Lower leg skin (tissue), 4 donors: ENCODE results near the gene FARS2. TPM values are rescaled to one million over a fixed set of nuclear protein-coding genes. Genes with fewer than 3 reads are reported as not detected.

Source experiments
- DNase-seq, 2 donors: peaks; one replicate each; pipeline ENCODE4 v3.0.0-alpha.2; 2019; ENCODE audit warnings: low spot score in 2 of 2
- H3K4me3 ChIP-seq: fragments of 200-600 bp; sonication (generic); 2 replicates; pipeline ENCODE4 v1.5.1; 2017; ENCODE audit warnings: mild to moderate bottlenecking, low read depth; ENCODE audit not compliant: poor library complexity, severe bottlenecking
- POLR2A ChIP-seq, 2 donors: fragments of 450-650 bp; IDR thresholded peaks; one replicate each; pipeline ENCODE4 v1.6.1; 2016 to 2017; ENCODE audit warnings: antibody characterized with exemption in 2 of 2, mild to moderate bottlenecking in 1 of 2, moderate library complexity in 1 of 2
- WGBS, 2 donors: methylation state at CpG; one replicate each; pipeline ENCODE4 v1.1.5; 2018; 5-methylcytosine and 5-hydroxymethylcytosine counted together
- intact Hi-C: fragments of 100-400 bp; cut with DNase I; formaldehyde crosslinking; loops from one replicate; pipeline ENCODE4 v1.15.0; 2023; ENCODE audit warnings: low total_unique reads
- total RNA-seq, 4 donors: library from RNA; depleted of rRNA; stranded (reverse); fragments of >200 nt; gene quantifications; one replicate each; pipeline ENCODE4 v1.1.0, GENCODE V29; 2016
- TF ChIP-seq, protein P1 (sequence below), 3 donors: fragments of 450-650 bp; IDR thresholded peaks; one replicate each; pipeline ENCODE4 v1.5.1; 2016; ENCODE audit warnings: antibody characterized with exemption in 3 of 3, mild to moderate bottlenecking in 3 of 3, moderate library complexity in 2 of 3

Gene FARS2
- total RNA-seq, 4 donors from 2014 or later = 7.0 to 14.7 (median 11.1) TPM

- no peak for DNase-seq
- intact Hi-C loops = no loop called here
- no peak overlapping the region for H3K4me3 ChIP-seq
- TF ChIP-seq POLR2A (IDR thresholded peaks at IDR 0.05) = no peak
- TF ChIP-seq, protein P1, sequence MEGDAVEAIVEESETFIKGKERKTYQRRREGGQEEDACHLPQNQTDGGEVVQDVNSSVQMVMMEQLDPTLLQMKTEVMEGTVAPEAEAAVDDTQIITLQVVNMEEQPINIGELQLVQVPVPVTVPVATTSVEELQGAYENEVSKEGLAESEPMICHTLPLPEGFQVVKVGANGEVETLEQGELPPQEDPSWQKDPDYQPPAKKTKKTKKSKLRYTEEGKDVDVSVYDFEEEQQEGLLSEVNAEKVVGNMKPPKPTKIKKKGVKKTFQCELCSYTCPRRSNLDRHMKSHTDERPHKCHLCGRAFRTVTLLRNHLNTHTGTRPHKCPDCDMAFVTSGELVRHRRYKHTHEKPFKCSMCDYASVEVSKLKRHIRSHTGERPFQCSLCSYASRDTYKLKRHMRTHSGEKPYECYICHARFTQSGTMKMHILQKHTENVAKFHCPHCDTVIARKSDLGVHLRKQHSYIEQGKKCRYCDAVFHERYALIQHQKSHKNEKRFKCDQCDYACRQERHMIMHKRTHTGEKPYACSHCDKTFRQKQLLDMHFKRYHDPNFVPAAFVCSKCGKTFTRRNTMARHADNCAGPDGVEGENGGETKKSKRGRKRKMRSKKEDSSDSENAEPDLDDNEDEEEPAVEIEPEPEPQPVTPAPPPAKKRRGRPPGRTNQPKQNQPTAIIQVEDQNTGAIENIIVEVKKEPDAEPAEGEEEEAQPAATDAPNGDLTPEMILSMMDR (IDR thresholded peaks at IDR 0.05) = no peak
- 82 to 87% methylated on average over 12 of the region's 12 CpGs for WGBS, 2 donors
Observed at GRCh38 chr6:5580736-5581581, 319.6 kb downstream of the FARS2 start.

DNA sequence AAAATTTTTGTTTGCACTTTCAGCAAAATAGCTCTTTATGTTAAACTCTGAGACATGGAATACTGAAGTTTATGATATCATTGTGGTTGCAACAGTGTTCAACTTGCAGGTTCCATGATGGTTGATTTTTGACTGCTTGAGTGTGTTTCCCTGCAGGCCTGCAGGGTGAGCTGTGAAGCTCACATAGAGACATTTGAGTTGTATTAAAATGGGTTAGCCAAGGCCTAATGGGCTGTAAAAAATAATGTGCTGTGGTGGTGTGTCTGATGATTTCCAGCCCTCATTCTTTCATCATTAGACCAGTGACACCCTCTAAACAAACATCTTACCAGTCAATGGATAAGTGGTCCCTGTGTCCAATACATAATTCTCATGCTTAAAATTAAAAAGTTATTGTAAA, 321.4 kb downstream of the FARS2 start:
- TF ChIP-seq, protein P1 (IDR thresholded peaks at IDR 0.05) = no peak
- no peak for TF ChIP-seq POLR2A (IDR thresholded peaks at IDR 0.05)
- no peak for DNase-seq
- no peak overlapping the region for H3K4me3 ChIP-seq
- intact Hi-C loops = no loop called here

- no peak for DNase-seq
- H3K4me3 ChIP-seq = no peak overlapping the region
- 52 to 59% methylated on average over 3 of the region's 3 CpGs for WGBS, 2 donors
- TF ChIP-seq POLR2A (IDR thresholded peaks at IDR 0.05) = no peak
- TF ChIP-seq, protein P1 (IDR thresholded peaks at IDR 0.05) = no peak
- intact Hi-C loops = no loop called here
Observed at GRCh38 chr6:5583528-5583927, 322.2 kb downstream of the FARS2 start.

DNA sequence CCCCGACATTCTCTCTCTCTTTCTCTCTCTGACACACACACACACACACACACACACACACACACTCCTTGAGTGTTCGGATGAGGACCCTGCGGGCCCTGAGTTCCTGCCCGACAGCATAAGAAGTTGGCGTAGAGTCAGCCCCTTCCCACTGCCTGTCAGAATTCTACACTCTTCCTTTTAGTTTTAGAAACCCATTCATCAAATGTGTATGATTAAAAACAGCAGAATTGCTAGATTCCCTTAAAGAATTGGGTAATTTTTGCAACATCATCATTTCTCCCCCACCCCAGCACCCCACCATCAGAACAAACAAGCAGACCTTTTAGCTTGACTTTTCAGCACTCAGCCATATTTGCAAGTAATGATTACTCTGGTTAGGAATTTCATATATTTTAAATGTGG, 322.8 kb downstream of the FARS2 start:
- TF ChIP-seq, protein P1 (IDR thresholded peaks at IDR 0.05) = no peak
- intact Hi-C loops = no loop called here
- no peak overlapping the region for H3K4me3 ChIP-seq
- WGBS, 2 donors = 50 to 51% methylated on average over 5 of the region's 5 CpGs
- no peak for DNase-seq

DNA sequence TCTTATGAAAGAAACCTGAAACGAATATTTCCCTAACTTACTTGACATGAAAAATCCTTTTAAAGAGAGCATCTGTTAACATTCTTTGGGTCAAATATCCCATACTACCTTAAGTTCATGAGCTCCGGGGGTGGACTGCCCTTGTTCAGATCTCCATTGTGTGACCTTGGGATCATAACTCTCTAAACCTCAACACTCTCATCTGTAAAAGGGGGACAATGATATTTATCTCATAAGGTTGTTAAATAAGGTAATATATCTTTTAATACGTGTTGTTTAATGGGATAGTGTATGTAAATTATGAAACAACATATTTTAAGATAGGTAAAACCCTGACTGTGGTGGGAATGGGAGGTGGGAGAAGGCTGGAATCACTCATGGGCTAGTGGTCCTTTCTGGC, 326.3 kb downstream of the FARS2 start:
- intact Hi-C loops = no loop called here
- WGBS, 2 donors = 97% methylated on average over 3 of the region's 3 CpGs
- TF ChIP-seq, protein P1 (IDR thresholded peaks at IDR 0.05) = no peak
- no peak for TF ChIP-seq POLR2A (IDR thresholded peaks at IDR 0.05)
- no peak overlapping the region for H3K4me3 ChIP-seq
- DNase-seq = no peak
